HEK293T (cell line): ENCODE results near the gene EDRF1.

Source experiments
- ARNT ChIP-seq: fragments of 450-650 bp; IDR thresholded peaks from 2 replicates; pipeline ENCODE4 v1.6.1; 2017; ENCODE audit warnings: mild to moderate bottlenecking
- BHLHE40 ChIP-seq: fragments of 450-650 bp; IDR thresholded peaks from 2 replicates; pipeline ENCODE4 v1.6.1; 2016; ENCODE audit warnings: mild to moderate bottlenecking, moderate library complexity, borderline replicate concordance
- CTBP1 ChIP-seq: fragments of 450-650 bp; IDR thresholded peaks from 2 replicates; pipeline ENCODE4 v1.6.1; 2016; ENCODE audit warnings: borderline replicate concordance
- ELF4 ChIP-seq: fragments of 450-650 bp; IDR thresholded peaks from 2 replicates; pipeline ENCODE4 v1.6.1; 2017; ENCODE audit warnings: antibody characterized with exemption
- FOXA1 ChIP-seq: fragments of 450-650 bp; IDR thresholded peaks from 2 replicates; pipeline ENCODE4 v1.6.1; 2016; ENCODE audit warnings: mild to moderate bottlenecking
- FOXK2 ChIP-seq: fragments of 450-650 bp; IDR thresholded peaks from 2 replicates; pipeline ENCODE4 v1.6.1; 2016; ENCODE audit warnings: mild to moderate bottlenecking
- FOXM1 ChIP-seq: fragments of 450-650 bp; IDR thresholded peaks from 2 replicates; pipeline ENCODE4 v1.6.1; 2017; ENCODE audit warnings: mild to moderate bottlenecking, borderline replicate concordance
- L3MBTL2 ChIP-seq: fragments of 450-650 bp; conservative IDR thresholded peaks from 2 replicates; pipeline ENCODE4 v1.6.1; 2016; ENCODE audit warnings: mild to moderate bottlenecking
- LEF1 ChIP-seq: fragments of 450-650 bp; IDR thresholded peaks from 2 replicates; pipeline ENCODE4 v1.6.1; 2017; ENCODE audit warnings: mild to moderate bottlenecking, borderline replicate concordance
- PKNOX1 ChIP-seq: fragments of 450-650 bp; IDR thresholded peaks from 2 replicates; pipeline ENCODE4 v1.6.1; 2016
- SUZ12 ChIP-seq: fragments of 450-650 bp; IDR thresholded peaks from 2 replicates; pipeline ENCODE4 v1.6.1; 2016; ENCODE audit warnings: mild to moderate bottlenecking
- ZNF384 ChIP-seq: fragments of 450-650 bp; IDR thresholded peaks from 2 replicates; pipeline ENCODE4 v1.6.1; 2016

- TF ChIP-seq FOXM1 (no peak), BHLHE40 (no peak), LEF1 (no peak), ZNF384 (no peak), PKNOX1 (no peak), ELF4 (no peak), FOXA1 (no peak), CTBP1 (no peak), ARNT (no peak), L3MBTL2 (no peak), SUZ12 (no peak), FOXK2 (no peak)
Measured at GRCh38 chr10:125698481-125698998, 21.0 kb upstream of the EDRF1 start.
